ENCODE measurements around the gene CSNK1G1. TPM values are rescaled to one million over a fixed set of nuclear protein-coding genes. Genes with fewer than 3 reads are reported as not detected.

Gene CSNK1G1
- total RNA-seq, 1 experiment from 2014 or later, result 27.4 TPM

- CTCF ChIA-PET, result no interaction called here
- no TSS peak for BruUV-seq (replicated peaks)
Observed at GRCh38 chr15:64138331-64138941, 217.5 kb downstream of the CSNK1G1 start.

DNA sequence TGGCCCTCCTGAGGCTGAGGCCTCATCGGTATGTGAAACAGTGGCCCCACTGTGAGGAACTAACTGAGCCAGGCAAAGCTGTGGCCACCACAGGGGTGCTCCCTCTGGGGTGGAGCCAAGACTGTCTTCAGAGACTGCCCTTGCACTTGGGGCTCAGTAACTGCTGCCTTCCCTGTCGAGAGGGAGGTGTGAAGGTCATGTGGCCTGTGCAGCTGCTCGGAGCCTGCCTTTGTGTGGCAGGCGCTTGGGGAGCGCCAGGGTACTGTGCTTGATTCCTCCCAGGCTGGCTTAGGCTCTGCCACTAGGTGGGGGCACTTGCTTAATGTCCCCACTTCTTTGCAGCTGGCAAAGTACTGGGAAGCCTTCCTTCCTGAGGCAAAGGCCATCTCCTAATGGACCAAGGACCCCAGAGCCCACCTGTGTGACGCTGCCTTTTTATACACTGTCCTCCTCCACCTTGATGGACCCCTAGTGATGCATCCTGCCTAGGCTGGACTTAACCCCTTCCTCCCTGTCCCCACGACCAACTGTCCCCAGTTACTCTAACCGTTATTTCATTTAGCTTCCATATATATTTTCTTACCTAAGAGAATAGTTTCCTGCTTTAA, 218.6 kb downstream of the CSNK1G1 start:
- no peak for DNase-seq (ENCODE audit: low spot score)
- BruUV-seq (replicated peaks), result no TSS peak
- H3K9me3 ChIP-seq (ENCODE audit: low read depth, low read length, poor library complexity, severe bottlenecking), result no peaks in the 10 kb centered on the region
- ChIA-PET CTCF (no interaction called here), POLR2A (ENCODE audit: low non-redundant PET) (no interaction called here)
- H3K4me3 ChIP-seq (ENCODE audit: low read depth, low read length, poor library complexity, severe bottlenecking), result no peak overlapping the region
- intact Hi-C loops (cut with micrococcal nuclease; ENCODE audit: unreplicated experiment), result no loop called here
- H3K36me3 ChIP-seq (ENCODE audit: insufficient read depth, low read length, poor library complexity, severe bottlenecking), result peaks cover 46% of the 10 kb centered on the region
- H3K4me1 ChIP-seq (ENCODE audit: insufficient read depth, low read length, poor library complexity, severe bottlenecking), result no peaks in the 10 kb centered on the region
- no peaks in the 10 kb centered on the region for H3K27me3 ChIP-seq (replicated peaks; ENCODE audit: insufficient read depth, low read depth, low read length, poor library complexity)
- no peak overlapping the region for H3K27ac ChIP-seq (ENCODE audit: low read depth, low read length, poor library complexity, severe bottlenecking)
- no peak for TF ChIP-seq CTCF (conservative IDR thresholded peaks at IDR 0.05; ENCODE audit: low read depth, low read length)
- no peak for TF ChIP-seq EZH2 (IDR thresholded peaks at IDR 0.05; ENCODE audit: borderline replicate concordance, low read depth, low read length, poor library complexity, severe bottlenecking)

More at GRCh38 chr15:64138331-64138941, 217.5 kb downstream of the CSNK1G1 start:
- TF ChIP-seq EZH2 (IDR thresholded peaks at IDR 0.05; ENCODE audit: borderline replicate concordance, low read depth, low read length, poor library complexity, severe bottlenecking) (no peak), CTCF (conservative IDR thresholded peaks at IDR 0.05; ENCODE audit: low read depth, low read length) (no peak)
- H3K9me3 ChIP-seq (ENCODE audit: low read depth, low read length, poor library complexity, severe bottlenecking), result no peaks in the 10 kb centered on the region
- H3K4me1 ChIP-seq (ENCODE audit: insufficient read depth, low read length, poor library complexity, severe bottlenecking), result no peaks in the 10 kb centered on the region
- H3K27ac ChIP-seq (ENCODE audit: low read depth, low read length, poor library complexity, severe bottlenecking), result no peak overlapping the region
- H3K4me3 ChIP-seq (ENCODE audit: low read depth, low read length, poor library complexity, severe bottlenecking), result no peak overlapping the region
- peaks cover 41% of the 10 kb centered on the region for H3K36me3 ChIP-seq (ENCODE audit: insufficient read depth, low read length, poor library complexity, severe bottlenecking)
- H3K27me3 ChIP-seq (replicated peaks; ENCODE audit: insufficient read depth, low read depth, low read length, poor library complexity), result no peaks in the 10 kb centered on the region
- intact Hi-C loops (cut with micrococcal nuclease; ENCODE audit: unreplicated experiment), result no loop called here
- no peak for DNase-seq (ENCODE audit: low spot score)
- POLR2A ChIA-PET (ENCODE audit: low non-redundant PET), result no interaction called here

GRCh38 chr15:64136347-64136746, 219.6 kb downstream of the CSNK1G1 start:
- Histone ChIP-seq H3K27me3 (replicated peaks; ENCODE audit: insufficient read depth, low read depth, low read length, poor library complexity) (no peaks in the 10 kb centered on the region), H3K36me3 (ENCODE audit: insufficient read depth, low read length, poor library complexity, severe bottlenecking) (peaks cover 54% of the 10 kb centered on the region), H3K27ac (ENCODE audit: low read depth, low read length, poor library complexity, severe bottlenecking) (no peak overlapping the region), H3K4me3 (ENCODE audit: low read depth, low read length, poor library complexity, severe bottlenecking) (no peak overlapping the region), H3K9me3 (ENCODE audit: low read depth, low read length, poor library complexity, severe bottlenecking) (no peaks in the 10 kb centered on the region), H3K4me1 (ENCODE audit: insufficient read depth, low read length, poor library complexity, severe bottlenecking) (no peaks in the 10 kb centered on the region)
- ChIA-PET POLR2A (ENCODE audit: low non-redundant PET) (no interaction called here), CTCF (no interaction called here)
- TF ChIP-seq CTCF (conservative IDR thresholded peaks at IDR 0.05; ENCODE audit: low read depth, low read length), result no peak
- no peak for TF ChIP-seq EZH2 (IDR thresholded peaks at IDR 0.05; ENCODE audit: borderline replicate concordance, low read depth, low read length, poor library complexity, severe bottlenecking)
- no peak for DNase-seq (ENCODE audit: low spot score)
- BruUV-seq (replicated peaks), result no TSS peak
- intact Hi-C loops (cut with micrococcal nuclease; ENCODE audit: unreplicated experiment), result no loop called here
